22Rv1 (cell line): Measurements from ENCODE around the gene BTBD8.

Experiments
- CTCF ChIP-seq: fragments of 450-650 bp; IDR thresholded peaks from 2 replicates; pipeline ENCODE4 v1.5.1; 2017; ENCODE audit warnings: mild to moderate bottlenecking
- ZFX ChIP-seq: fragments of 450-650 bp; IDR thresholded peaks from 2 replicates; pipeline ENCODE4 v1.6.1; 2017; ENCODE audit warnings: antibody characterized with exemption, borderline replicate concordance

GRCh38 chr1:92228401-92228800 lies 148.3 kb downstream of the BTBD8 start:
- TF ChIP-seq CTCF (no peak), ZFX (no peak)
